NCI-H345 treated with DMSO at 0.1 percent for 48 hours (cell line): Measurements from ENCODE around the gene RAB27A.
"Not testable (repeated sequence)": the region's sequence is repeated elsewhere in the genome, so short reads cannot be mapped to it uniquely, and the experiment has no call there.

ENCODE experiments used
- DNase-seq: peaks from one replicate; lab custom pipeline; 2025; ENCODE audit not compliant: unreplicated experiment; lab: John Stamatoyannopoulos, UW

Gene RAB27A

GRCh38 chr15:55252201-55252600 lies 37.4 kb downstream of the RAB27A start:
- not testable (repeated sequence) for DNase-seq

GRCh38 chr15:55250941-55251340 lies 38.7 kb downstream of the RAB27A start:
- no peak for DNase-seq

GRCh38 chr15:55250392-55250791 lies 39.2 kb downstream of the RAB27A start:
- DNase-seq = no peak

GRCh38 chr15:55249885-55250284 lies 39.7 kb downstream of the RAB27A start:
- not testable (repeated sequence) for DNase-seq

GRCh38 chr15:55248895-55249294 lies 40.7 kb downstream of the RAB27A start:
- DNase-seq = no peak

GRCh38 chr15:55247766-55248427 lies 41.7 kb downstream of the RAB27A start:
- no peak for DNase-seq

- DNase-seq = no peak
Measured at GRCh38 chr15:55247311-55247710, 42.3 kb downstream of the RAB27A start.

GRCh38 chr15:55246567-55246966 lies 43.0 kb downstream of the RAB27A start:
- DNase-seq = no peak

- no peak for DNase-seq
Measured at GRCh38 chr15:55245059-55245458, 44.6 kb downstream of the RAB27A start.

- no peak for DNase-seq
Measured at GRCh38 chr15:55241891-55242290, 47.7 kb downstream of the RAB27A start.

GRCh38 chr15:55241186-55241585 lies 48.4 kb downstream of the RAB27A start:
- DNase-seq = no peak

GRCh38 chr15:55240125-55240760 lies 49.4 kb downstream of the RAB27A start:
- no peak for DNase-seq

GRCh38 chr15:55239440-55240124 lies 50.0 kb downstream of the RAB27A start:
- DNase-seq = no peak

- no peak for DNase-seq
Measured at GRCh38 chr15:55238877-55239276, 50.7 kb downstream of the RAB27A start.

GRCh38 chr15:55237219-55238130 lies 52.1 kb downstream of the RAB27A start:
- DNase-seq = no peak

- no peak for DNase-seq
Measured at GRCh38 chr15:55235546-55236036, 54.0 kb downstream of the RAB27A start.

- DNase-seq = no peak
Measured at GRCh38 chr15:55234800-55235104, 54.9 kb downstream of the RAB27A start.

GRCh38 chr15:55234104-55234799 lies 55.4 kb downstream of the RAB27A start:
- no peak for DNase-seq

- DNase-seq = no peak
Measured at GRCh38 chr15:55231455-55231854, 58.2 kb downstream of the RAB27A start.

GRCh38 chr15:55230953-55231352 lies 58.7 kb downstream of the RAB27A start:
- DNase-seq = no peak
